Measurements from ENCODE around the gene CYTH2.

DNA sequence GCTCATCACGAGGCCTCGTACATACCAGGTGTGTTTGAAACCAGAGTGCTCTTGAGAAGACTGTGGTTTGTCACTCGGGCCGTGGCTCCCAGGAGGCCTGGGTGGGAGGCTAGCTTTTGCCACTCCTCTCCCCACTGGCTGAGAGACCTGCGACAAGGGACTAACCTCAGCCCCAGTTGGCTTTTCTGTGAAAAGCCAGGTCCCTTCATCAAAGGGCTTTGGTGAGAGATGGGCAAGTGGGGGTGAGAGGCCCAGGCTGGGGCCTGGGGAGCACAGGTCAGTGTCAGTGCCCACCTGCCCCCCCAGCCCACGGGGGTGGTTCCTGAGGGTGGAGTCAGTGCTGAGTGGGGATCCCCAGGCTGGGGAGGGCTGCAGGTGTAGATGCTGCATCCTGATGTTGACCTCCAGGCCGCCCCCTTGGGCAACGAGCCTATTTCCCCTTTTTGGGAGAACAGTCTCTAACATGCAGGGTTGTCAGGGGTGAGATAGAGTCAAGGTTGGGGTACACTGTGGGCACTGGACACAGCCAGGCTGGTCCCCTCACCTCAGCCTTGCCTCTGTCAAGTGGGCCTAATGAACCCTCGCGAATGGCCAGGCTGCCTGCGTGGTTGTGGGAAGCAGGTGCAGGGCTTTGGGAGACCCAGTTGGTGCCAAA, 13.1 kb upstream of the CYTH2 start:
- no peak for TF ChIP-seq EZH2 (IDR thresholded peaks at IDR 0.05; ENCODE audit: insufficient read depth, low read length)
- TF ChIP-seq, protein P1, sequence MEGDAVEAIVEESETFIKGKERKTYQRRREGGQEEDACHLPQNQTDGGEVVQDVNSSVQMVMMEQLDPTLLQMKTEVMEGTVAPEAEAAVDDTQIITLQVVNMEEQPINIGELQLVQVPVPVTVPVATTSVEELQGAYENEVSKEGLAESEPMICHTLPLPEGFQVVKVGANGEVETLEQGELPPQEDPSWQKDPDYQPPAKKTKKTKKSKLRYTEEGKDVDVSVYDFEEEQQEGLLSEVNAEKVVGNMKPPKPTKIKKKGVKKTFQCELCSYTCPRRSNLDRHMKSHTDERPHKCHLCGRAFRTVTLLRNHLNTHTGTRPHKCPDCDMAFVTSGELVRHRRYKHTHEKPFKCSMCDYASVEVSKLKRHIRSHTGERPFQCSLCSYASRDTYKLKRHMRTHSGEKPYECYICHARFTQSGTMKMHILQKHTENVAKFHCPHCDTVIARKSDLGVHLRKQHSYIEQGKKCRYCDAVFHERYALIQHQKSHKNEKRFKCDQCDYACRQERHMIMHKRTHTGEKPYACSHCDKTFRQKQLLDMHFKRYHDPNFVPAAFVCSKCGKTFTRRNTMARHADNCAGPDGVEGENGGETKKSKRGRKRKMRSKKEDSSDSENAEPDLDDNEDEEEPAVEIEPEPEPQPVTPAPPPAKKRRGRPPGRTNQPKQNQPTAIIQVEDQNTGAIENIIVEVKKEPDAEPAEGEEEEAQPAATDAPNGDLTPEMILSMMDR (IDR thresholded peaks at IDR 0.05; ENCODE audit: insufficient read depth, low read depth, low read length), result no peak

Data from astrocyte (in vitro differentiated cells and primary cell).